ENCODE data around the gene GPC6. TPM values are rescaled to one million over a fixed set of nuclear protein-coding genes. Genes with fewer than 3 reads are reported as not detected.

GPC6 gene
- polyA plus RNA-seq, 1 donor (not counting 4 experiments of a cell fraction or from before 2014, with no cell fraction given): 0.42 TPM

DNA sequence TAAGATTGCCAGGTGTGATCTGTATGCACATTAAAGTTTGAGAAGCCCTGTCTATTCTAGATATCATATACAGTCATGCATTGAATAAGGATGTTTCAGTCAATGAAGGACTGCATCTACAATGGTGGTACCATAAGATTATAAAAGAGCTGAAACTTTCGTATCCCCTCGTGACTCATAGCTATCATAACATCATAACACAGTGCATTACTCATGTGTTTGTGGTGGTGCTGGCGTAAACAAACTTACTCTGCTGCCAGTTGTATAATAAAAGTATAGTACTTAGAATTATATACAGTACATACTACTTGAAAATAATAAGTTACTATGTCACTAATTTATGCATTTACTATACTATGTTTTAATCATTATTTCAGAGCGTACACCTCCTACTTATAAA is 489.3 kb downstream of the GPC6 start:
- H2AFZ ChIP-seq (ENCODE audit: control insufficient read depth, low read length): no peak overlapping the region
- H4K20me1 ChIP-seq (ENCODE audit: control insufficient read depth, extremely low read depth, insufficient read depth, low read length): no peaks in the 10 kb centered on the region
- H3K27ac ChIP-seq (ENCODE audit: control insufficient read depth, insufficient read depth, low read length): no peak overlapping the region
- no peak overlapping the region for H3K4me3 ChIP-seq (ENCODE audit: control insufficient read depth in 2 of 3, extremely low read depth in 1 of 3, insufficient read depth in 2 of 3, low read depth in 1 of 3, low read length in 3 of 3)
- no peak overlapping the region for H3K4me2 ChIP-seq (ENCODE audit: control insufficient read depth, extremely low read depth, insufficient read depth, low read depth, low read length)
- no peaks in the 10 kb centered on the region for H3K9me3 ChIP-seq (ENCODE audit: control insufficient read depth, low read depth, low read length)
- H3K4me1 ChIP-seq (ENCODE audit: control insufficient read depth, extremely low read depth, insufficient read depth, low read length): no peaks in the 10 kb centered on the region
- H3K9ac ChIP-seq (ENCODE audit: control insufficient read depth, extremely low read depth, insufficient read depth, low read length): no peak overlapping the region
- no peaks in the 10 kb centered on the region for H3K27me3 ChIP-seq (ENCODE audit: control insufficient read depth, extremely low read depth, insufficient read depth, low read length)
- dilution Hi-C loops (cut with MboI; ENCODE audit: extremely low pct_ligation_motif_present, low sequenced_read_pairs): no loop called here
- H3K79me2 ChIP-seq (ENCODE audit: control insufficient read depth, insufficient read depth, low read length): no peaks in the 10 kb centered on the region
- TF ChIP-seq EZH2 (IDR thresholded peaks at IDR 0.05; ENCODE audit: low read length): no peak
- TF ChIP-seq, protein P1, sequence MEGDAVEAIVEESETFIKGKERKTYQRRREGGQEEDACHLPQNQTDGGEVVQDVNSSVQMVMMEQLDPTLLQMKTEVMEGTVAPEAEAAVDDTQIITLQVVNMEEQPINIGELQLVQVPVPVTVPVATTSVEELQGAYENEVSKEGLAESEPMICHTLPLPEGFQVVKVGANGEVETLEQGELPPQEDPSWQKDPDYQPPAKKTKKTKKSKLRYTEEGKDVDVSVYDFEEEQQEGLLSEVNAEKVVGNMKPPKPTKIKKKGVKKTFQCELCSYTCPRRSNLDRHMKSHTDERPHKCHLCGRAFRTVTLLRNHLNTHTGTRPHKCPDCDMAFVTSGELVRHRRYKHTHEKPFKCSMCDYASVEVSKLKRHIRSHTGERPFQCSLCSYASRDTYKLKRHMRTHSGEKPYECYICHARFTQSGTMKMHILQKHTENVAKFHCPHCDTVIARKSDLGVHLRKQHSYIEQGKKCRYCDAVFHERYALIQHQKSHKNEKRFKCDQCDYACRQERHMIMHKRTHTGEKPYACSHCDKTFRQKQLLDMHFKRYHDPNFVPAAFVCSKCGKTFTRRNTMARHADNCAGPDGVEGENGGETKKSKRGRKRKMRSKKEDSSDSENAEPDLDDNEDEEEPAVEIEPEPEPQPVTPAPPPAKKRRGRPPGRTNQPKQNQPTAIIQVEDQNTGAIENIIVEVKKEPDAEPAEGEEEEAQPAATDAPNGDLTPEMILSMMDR (optimal IDR thresholded peaks at IDR 0.05 in 1 of 3, IDR thresholded peaks at IDR 0.05 in 1 of 3, conservative IDR thresholded peaks at IDR 0.05 in 1 of 3; ENCODE audit: extremely low read depth in 1 of 3, insufficient read depth in 2 of 3, low read length in 3 of 3): no peak
- DNase-seq (ENCODE audit: low read depth, low spot score) (no peak), FAIRE-seq (no peak)
- H3K9me1 ChIP-seq (ENCODE audit: control insufficient read depth, extremely low read depth, insufficient read depth, low read length): no peaks in the 10 kb centered on the region
- H3K36me3 ChIP-seq (ENCODE audit: control insufficient read depth in 2 of 2, extremely low read depth in 1 of 2, insufficient read depth in 2 of 2, low read length in 2 of 2): no peaks in the 10 kb centered on the region

DNA sequence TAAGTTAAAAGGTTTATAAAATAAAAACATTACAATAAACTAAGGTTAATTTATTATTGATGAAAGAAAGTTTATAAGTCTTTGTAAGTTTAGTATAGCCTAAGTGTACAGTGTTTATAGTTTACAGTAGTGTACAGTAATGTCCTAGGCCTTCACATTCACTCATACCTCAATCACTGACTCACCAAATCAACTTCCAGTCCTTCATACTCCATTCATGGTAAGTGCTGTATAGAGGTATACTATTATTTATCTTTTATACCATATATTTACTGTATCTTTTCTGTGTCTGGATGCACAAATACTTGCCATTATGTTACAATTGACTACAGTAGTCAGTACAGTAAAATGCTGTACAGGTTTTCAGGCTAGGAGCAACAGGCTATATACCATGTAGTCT is 490.0 kb downstream of the GPC6 start:
- H2AFZ ChIP-seq (ENCODE audit: control insufficient read depth, low read length): no peak overlapping the region
- no peaks in the 10 kb centered on the region for H3K9me1 ChIP-seq (ENCODE audit: control insufficient read depth, extremely low read depth, insufficient read depth, low read length)
- TF ChIP-seq, protein P1 (optimal IDR thresholded peaks at IDR 0.05 in 1 of 3, IDR thresholded peaks at IDR 0.05 in 1 of 3, conservative IDR thresholded peaks at IDR 0.05 in 1 of 3; ENCODE audit: extremely low read depth in 1 of 3, insufficient read depth in 2 of 3, low read length in 3 of 3): no peak
- no peak for TF ChIP-seq EZH2 (IDR thresholded peaks at IDR 0.05; ENCODE audit: low read length)
- H3K4me3 ChIP-seq (ENCODE audit: control insufficient read depth in 2 of 3, extremely low read depth in 1 of 3, insufficient read depth in 2 of 3, low read depth in 1 of 3, low read length in 3 of 3): no peak overlapping the region
- H3K4me1 ChIP-seq (ENCODE audit: control insufficient read depth, extremely low read depth, insufficient read depth, low read length): no peaks in the 10 kb centered on the region
- no peak overlapping the region for H3K4me2 ChIP-seq (ENCODE audit: control insufficient read depth, extremely low read depth, insufficient read depth, low read depth, low read length)
- H3K9ac ChIP-seq (ENCODE audit: control insufficient read depth, extremely low read depth, insufficient read depth, low read length): no peak overlapping the region
- no peak overlapping the region for H3K27ac ChIP-seq (ENCODE audit: control insufficient read depth, insufficient read depth, low read length)
- dilution Hi-C loops (cut with MboI; ENCODE audit: extremely low pct_ligation_motif_present, low sequenced_read_pairs): no loop called here
- no peaks in the 10 kb centered on the region for H3K79me2 ChIP-seq (ENCODE audit: control insufficient read depth, insufficient read depth, low read length)
- DNase-seq (ENCODE audit: low read depth, low spot score) (no peak), FAIRE-seq (no peak)
- no peaks in the 10 kb centered on the region for H3K27me3 ChIP-seq (ENCODE audit: control insufficient read depth, extremely low read depth, insufficient read depth, low read length)
- no peaks in the 10 kb centered on the region for H3K9me3 ChIP-seq (ENCODE audit: control insufficient read depth, low read depth, low read length)
- H3K36me3 ChIP-seq (ENCODE audit: control insufficient read depth in 2 of 2, extremely low read depth in 1 of 2, insufficient read depth in 2 of 2, low read length in 2 of 2): no peaks in the 10 kb centered on the region
- H4K20me1 ChIP-seq (ENCODE audit: control insufficient read depth, extremely low read depth, insufficient read depth, low read length): no peaks in the 10 kb centered on the region

All from keratinocyte (primary cell).